ENCODE results near the gene MSL1. TPM values are rescaled to one million over a fixed set of nuclear protein-coding genes. Genes with fewer than 3 reads are reported as not detected.

MSL1 gene
- polyA plus RNA-seq, 1 donor from 2014 or later: 137 TPM

DNA sequence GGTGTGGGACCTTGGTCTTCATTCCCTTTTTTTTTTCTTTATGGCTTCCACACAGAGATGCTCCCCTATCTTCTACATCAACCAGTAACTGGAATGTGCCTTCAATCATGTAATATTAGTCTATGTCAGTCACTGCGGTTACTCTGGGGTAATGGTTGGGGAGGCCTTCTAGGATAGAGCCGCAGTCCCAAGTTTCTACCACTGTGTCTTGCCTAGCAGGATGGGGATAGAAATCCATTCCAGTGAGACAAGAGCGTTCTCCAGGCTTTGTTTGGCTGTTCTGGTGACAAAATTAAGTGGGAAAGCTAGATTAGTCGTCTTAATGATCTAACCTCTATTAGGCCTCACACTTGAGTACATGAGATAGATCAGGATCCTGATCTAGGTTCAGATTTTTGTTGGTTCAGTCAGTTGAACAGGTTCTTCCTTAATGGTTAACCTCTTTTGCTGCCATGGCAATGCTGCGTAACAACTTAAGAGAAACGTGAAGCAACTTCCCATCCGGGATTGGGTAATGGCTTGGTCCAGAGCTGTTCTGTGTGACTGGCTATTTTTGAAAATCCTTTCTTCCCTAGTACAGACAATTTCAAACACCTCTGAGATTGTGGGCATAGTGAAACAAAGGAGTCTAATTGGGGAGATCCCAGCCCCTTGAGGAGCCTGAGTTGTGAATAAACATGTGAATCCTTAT lies 8.7 kb downstream of the MSL1 start:
- Histone ChIP-seq H3K79me2 (replicated peaks; ENCODE audit: insufficient read depth, low read length) (peaks cover 50% of the 10 kb centered on the region), H3K9ac (ENCODE audit: low read length) (no peak overlapping the region), H3K9me2 (ENCODE audit: insufficient read depth, low read length) (no peaks in the 10 kb centered on the region), H2AFZ (ENCODE audit: low read depth, low read length) (no peak overlapping the region), H3K36me3 (ENCODE audit: insufficient read depth, low read length) (peaks cover 18% of the 10 kb centered on the region), H3F3A (ENCODE audit: insufficient read depth, low read length, poor library complexity, severe bottlenecking) (peaks cover 4% of the 10 kb centered on the region), H4K20me1 (ENCODE audit: insufficient read depth) (no peaks in the 10 kb centered on the region), H3K4me2 (ENCODE audit: low read length) (no peak overlapping the region), H3K27ac (ENCODE audit: low read length) (no peak overlapping the region), H3K27me3 (ENCODE audit: insufficient read depth, low read depth, low read length) (no peaks in the 10 kb centered on the region), H3K9me3 (ENCODE audit: low read length) (no peaks in the 10 kb centered on the region), H3K4me3 (ENCODE audit: low read length) (no peak overlapping the region)
- TF ChIP-seq, protein P1, sequence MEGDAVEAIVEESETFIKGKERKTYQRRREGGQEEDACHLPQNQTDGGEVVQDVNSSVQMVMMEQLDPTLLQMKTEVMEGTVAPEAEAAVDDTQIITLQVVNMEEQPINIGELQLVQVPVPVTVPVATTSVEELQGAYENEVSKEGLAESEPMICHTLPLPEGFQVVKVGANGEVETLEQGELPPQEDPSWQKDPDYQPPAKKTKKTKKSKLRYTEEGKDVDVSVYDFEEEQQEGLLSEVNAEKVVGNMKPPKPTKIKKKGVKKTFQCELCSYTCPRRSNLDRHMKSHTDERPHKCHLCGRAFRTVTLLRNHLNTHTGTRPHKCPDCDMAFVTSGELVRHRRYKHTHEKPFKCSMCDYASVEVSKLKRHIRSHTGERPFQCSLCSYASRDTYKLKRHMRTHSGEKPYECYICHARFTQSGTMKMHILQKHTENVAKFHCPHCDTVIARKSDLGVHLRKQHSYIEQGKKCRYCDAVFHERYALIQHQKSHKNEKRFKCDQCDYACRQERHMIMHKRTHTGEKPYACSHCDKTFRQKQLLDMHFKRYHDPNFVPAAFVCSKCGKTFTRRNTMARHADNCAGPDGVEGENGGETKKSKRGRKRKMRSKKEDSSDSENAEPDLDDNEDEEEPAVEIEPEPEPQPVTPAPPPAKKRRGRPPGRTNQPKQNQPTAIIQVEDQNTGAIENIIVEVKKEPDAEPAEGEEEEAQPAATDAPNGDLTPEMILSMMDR (IDR thresholded peaks at IDR 0.05; ENCODE audit: poor library complexity, severe bottlenecking): no peak
- no peak for TF ChIP-seq SMC3 (conservative IDR thresholded peaks at IDR 0.05; ENCODE audit: poor library complexity)
- TF ChIP-seq EP300 (conservative IDR thresholded peaks at IDR 0.05; ENCODE audit: poor library complexity, severe bottlenecking): no peak
- no peak for TF ChIP-seq TAF1 (IDR thresholded peaks at IDR 0.05; ENCODE audit: low read depth)
- no peak for TF ChIP-seq RAD21 (conservative IDR thresholded peaks at IDR 0.05)
- no peak for TF ChIP-seq MXI1 (conservative IDR thresholded peaks at IDR 0.05; ENCODE audit: poor library complexity, severe bottlenecking)
- TF ChIP-seq POLR2AphosphoS5 (IDR thresholded peaks at IDR 0.05): no peak
- TF ChIP-seq EZH2 (IDR thresholded peaks at IDR 0.05; ENCODE audit: borderline replicate concordance, insufficient read depth, low read length, poor library complexity, severe bottlenecking): no peak
- TF ChIP-seq, protein P2, sequence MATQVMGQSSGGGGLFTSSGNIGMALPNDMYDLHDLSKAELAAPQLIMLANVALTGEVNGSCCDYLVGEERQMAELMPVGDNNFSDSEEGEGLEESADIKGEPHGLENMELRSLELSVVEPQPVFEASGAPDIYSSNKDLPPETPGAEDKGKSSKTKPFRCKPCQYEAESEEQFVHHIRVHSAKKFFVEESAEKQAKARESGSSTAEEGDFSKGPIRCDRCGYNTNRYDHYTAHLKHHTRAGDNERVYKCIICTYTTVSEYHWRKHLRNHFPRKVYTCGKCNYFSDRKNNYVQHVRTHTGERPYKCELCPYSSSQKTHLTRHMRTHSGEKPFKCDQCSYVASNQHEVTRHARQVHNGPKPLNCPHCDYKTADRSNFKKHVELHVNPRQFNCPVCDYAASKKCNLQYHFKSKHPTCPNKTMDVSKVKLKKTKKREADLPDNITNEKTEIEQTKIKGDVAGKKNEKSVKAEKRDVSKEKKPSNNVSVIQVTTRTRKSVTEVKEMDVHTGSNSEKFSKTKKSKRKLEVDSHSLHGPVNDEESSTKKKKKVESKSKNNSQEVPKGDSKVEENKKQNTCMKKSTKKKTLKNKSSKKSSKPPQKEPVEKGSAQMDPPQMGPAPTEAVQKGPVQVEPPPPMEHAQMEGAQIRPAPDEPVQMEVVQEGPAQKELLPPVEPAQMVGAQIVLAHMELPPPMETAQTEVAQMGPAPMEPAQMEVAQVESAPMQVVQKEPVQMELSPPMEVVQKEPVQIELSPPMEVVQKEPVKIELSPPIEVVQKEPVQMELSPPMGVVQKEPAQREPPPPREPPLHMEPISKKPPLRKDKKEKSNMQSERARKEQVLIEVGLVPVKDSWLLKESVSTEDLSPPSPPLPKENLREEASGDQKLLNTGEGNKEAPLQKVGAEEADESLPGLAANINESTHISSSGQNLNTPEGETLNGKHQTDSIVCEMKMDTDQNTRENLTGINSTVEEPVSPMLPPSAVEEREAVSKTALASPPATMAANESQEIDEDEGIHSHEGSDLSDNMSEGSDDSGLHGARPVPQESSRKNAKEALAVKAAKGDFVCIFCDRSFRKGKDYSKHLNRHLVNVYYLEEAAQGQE (IDR thresholded peaks at IDR 0.05; ENCODE audit: borderline replicate concordance): no peak

DNA sequence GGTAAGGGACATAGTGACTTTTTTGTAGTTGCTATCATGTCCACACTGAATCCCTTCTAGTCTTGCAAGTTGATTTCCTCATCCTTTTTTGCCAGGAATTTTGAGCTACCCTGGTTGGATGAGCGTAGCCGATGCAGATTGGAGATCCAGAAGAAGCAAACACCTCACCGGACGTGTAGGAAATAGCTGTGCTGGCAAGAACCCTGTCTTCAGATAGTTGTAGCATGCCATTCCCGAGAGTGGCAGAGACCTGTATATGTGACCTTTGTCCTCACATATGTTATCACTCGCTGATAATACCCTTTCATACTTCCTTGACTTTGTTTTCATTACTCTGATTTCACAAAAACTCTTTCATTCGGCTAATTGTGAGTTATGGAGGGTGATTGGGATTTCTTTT lies 12.4 kb downstream of the MSL1 start:
- Histone ChIP-seq H3F3A (ENCODE audit: insufficient read depth, low read length, poor library complexity, severe bottlenecking) (peaks cover 1% of the 10 kb centered on the region), H3K9ac (ENCODE audit: low read length) (no peak overlapping the region), H3K36me3 (ENCODE audit: insufficient read depth, low read length) (peaks cover 18% of the 10 kb centered on the region), H3K9me2 (ENCODE audit: insufficient read depth, low read length) (no peaks in the 10 kb centered on the region), H3K79me2 (replicated peaks; ENCODE audit: insufficient read depth, low read length) (peaks cover 24% of the 10 kb centered on the region), H2AFZ (ENCODE audit: low read depth, low read length) (no peak overlapping the region), H4K20me1 (ENCODE audit: insufficient read depth) (no peaks in the 10 kb centered on the region), H3K4me2 (ENCODE audit: low read length) (no peak overlapping the region), H3K9me3 (ENCODE audit: low read length) (no peaks in the 10 kb centered on the region), H3K27me3 (ENCODE audit: insufficient read depth, low read depth, low read length) (no peaks in the 10 kb centered on the region), H3K4me3 (ENCODE audit: low read length) (no peak overlapping the region), H3K27ac (ENCODE audit: low read length) (no peak overlapping the region)
- TF ChIP-seq, protein P2 (IDR thresholded peaks at IDR 0.05; ENCODE audit: borderline replicate concordance): no peak
- TF ChIP-seq, protein P1 (IDR thresholded peaks at IDR 0.05; ENCODE audit: poor library complexity, severe bottlenecking): no peak
- TF ChIP-seq EP300 (conservative IDR thresholded peaks at IDR 0.05; ENCODE audit: poor library complexity, severe bottlenecking): no peak
- no peak for TF ChIP-seq MXI1 (conservative IDR thresholded peaks at IDR 0.05; ENCODE audit: poor library complexity, severe bottlenecking)
- TF ChIP-seq POLR2AphosphoS5 (IDR thresholded peaks at IDR 0.05): no peak
